Dendritic cell treated with granulocyte-macrophage colony-stimulating factor and Interleukin-4, amounts not matched to agents 40 ng/mL and 50 ng/mL, for 4 days (primary cell): ENCODE measurements around the gene SOST.

Experiments used
- H3K27ac Mint-ChIP-seq: one replicate; pipeline ENCODE4 v1.8.0; 2022; ENCODE audit warnings: mild to moderate bottlenecking, mixed read lengths
- H3K27me3 Mint-ChIP-seq: one replicate; pipeline ENCODE4 v1.8.0; 2022; ENCODE audit warnings: mild to moderate bottlenecking, mixed read lengths
- H3K36me3 Mint-ChIP-seq: one replicate; pipeline ENCODE4 v1.8.0; 2022; ENCODE audit warnings: low read depth, mixed read lengths
- H3K4me1 Mint-ChIP-seq: one replicate; pipeline ENCODE4 v1.8.0; 2022; ENCODE audit warnings: low read depth, mixed read lengths
- H3K4me3 Mint-ChIP-seq: one replicate; pipeline ENCODE4 v1.8.0; 2022; ENCODE audit warnings: mild to moderate bottlenecking, moderate library complexity, mixed read lengths
- H3K9me3 Mint-ChIP-seq: one replicate; pipeline ENCODE4 v1.8.0; 2022; ENCODE audit warnings: mixed read lengths
- intact Hi-C: fragments of 100-400 bp; cut with micrococcal nuclease; formaldehyde crosslinking; loops from one replicate; pipeline ENCODE4 v1.15.0; 2022

SOST gene

GRCh38 chr17:43719578-43719977 is 39.0 kb downstream of the SOST start:
- Mint-ChIP-seq H3K4me1 (peaks cover 39% of the 10 kb centered on the region), H3K4me3 (peak overlapping the region; percentile 84), H3K36me3 (no peaks in the 10 kb centered on the region), H3K27ac (peak overlapping the region; percentile 94), H3K27me3 (peaks cover 15% of the 10 kb centered on the region), H3K9me3 (no peaks in the 10 kb centered on the region)
- intact Hi-C loops: no loop called here

DNA sequence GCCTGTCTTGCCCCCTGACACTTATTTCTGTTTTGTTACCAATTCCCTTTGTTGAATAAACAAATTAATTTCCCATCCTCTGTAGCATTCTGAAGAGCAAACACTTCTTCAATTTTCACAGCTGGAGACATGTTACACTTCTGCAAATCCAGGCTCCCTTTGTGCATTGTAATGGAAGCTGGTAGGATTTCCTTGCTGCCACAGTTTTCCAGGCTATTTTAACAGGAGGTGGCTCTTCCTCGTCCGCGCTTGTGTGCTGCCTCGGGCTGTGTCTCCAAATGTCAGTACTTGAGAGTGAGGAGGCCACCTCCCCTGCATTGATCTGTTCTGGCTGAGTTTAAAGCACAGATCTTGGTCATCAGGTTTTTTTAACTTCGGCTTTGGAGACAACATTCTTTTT is 40.0 kb downstream of the SOST start:
- Mint-ChIP-seq H3K27me3 (peaks cover 23% of the 10 kb centered on the region), H3K4me1 (peaks cover 47% of the 10 kb centered on the region), H3K36me3 (no peaks in the 10 kb centered on the region), H3K9me3 (no peaks in the 10 kb centered on the region), H3K4me3 (no peak overlapping the region), H3K27ac (peak overlapping the region; percentile 94)
- intact Hi-C loops: no loop called here

DNA sequence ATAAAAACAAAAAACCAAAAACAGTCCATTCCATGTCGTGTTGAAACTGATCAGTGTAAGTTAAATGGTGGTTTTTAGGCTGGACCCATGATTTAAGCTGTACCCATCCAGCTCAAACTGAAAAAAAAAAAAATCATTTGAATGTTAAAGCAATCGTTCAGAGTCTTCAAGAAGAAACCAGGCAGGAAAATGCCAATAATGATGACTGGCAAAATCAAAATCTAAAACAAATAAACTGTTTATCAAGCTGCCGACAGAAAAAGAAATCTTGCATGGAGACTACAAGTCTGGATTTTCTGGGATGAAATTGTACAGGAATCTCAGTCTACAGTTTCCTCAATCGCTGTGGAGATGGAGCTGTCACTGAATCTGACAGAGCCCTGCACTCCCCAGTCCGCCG is 40.7 kb downstream of the SOST start:
- Mint-ChIP-seq H3K27ac (peak overlapping the region; percentile 94), H3K36me3 (no peaks in the 10 kb centered on the region), H3K4me3 (no peak overlapping the region), H3K9me3 (no peaks in the 10 kb centered on the region), H3K4me1 (peaks cover 53% of the 10 kb centered on the region), H3K27me3 (peaks cover 30% of the 10 kb centered on the region)
- intact Hi-C loops: no loop called here

GRCh38 chr17:43714465-43715149 is 44.0 kb downstream of the SOST start:
- Mint-ChIP-seq H3K4me3 (peak overlapping the region; percentile 56), H3K36me3 (no peaks in the 10 kb centered on the region), H3K9me3 (no peaks in the 10 kb centered on the region), H3K4me1 (peaks cover 32% of the 10 kb centered on the region), H3K27ac (peak overlapping the region; percentile 33), H3K27me3 (peaks cover 53% of the 10 kb centered on the region)
- intact Hi-C loops: no loop called here

DNA sequence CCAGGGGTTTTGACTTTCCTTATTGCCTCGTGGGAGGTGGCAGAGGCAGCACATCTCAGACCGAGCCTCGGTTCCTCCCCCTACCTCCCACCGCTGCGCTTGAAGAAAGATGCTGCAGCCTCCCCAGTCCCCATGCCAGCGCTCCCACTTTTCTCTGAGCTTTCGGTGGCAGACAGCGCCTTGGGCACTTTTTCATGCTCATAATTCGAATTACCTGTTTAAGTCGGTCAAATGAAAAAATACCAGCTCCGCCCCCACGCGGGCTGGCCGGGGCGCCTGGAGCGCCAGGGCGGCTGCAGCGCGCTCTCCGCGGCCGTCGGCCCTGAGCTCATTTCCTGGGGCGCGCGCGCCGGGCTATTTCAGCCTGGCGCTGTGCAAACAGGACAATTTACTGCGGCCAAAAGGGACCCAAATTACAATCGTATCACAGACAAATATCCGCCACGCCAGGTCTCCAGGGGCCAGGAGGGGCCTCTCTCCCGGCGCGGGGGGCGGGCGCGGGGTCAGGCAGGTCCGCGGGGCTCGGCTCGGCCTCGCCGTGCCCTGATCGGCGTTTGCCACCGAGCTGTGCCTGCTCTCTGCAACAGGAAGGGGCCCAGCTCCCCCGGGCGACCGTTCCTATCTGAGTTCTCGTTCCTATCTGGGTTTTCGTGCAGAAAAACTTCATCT is 45.0 kb downstream of the SOST start:
- H3K36me3 Mint-ChIP-seq: no peaks in the 10 kb centered on the region
- intact Hi-C loops: no loop called here
- peak overlapping the region; percentile 56 for H3K4me3 Mint-ChIP-seq
- peaks cover 26% of the 10 kb centered on the region for H3K4me1 Mint-ChIP-seq
- peaks cover 54% of the 10 kb centered on the region for H3K27me3 Mint-ChIP-seq
- H3K9me3 Mint-ChIP-seq: no peaks in the 10 kb centered on the region
- peak overlapping the region; percentile 33 for H3K27ac Mint-ChIP-seq

DNA sequence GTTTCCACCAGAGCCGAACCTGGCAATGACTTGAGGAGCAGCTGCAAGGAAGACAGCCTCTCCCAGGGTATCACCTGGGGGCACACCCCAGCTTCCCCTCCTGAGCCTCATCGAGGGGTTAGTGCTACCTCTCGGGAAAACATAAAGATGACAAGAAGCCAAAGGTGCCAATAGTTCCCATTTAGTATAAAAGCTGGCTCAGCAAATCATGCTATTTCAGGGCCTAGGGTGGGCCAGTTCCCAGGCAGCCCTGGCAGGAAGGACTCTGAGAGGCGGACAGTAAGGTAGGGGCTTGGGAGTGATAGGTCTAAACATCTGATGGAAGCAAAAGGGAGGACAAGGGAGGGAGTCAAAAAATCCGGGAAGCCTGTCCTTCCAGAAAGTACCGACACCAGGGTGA is 46.2 kb downstream of the SOST start:
- H3K9me3 Mint-ChIP-seq: no peaks in the 10 kb centered on the region
- H3K4me3 Mint-ChIP-seq: no peak overlapping the region
- H3K4me1 Mint-ChIP-seq: peaks cover 25% of the 10 kb centered on the region
- intact Hi-C loops: no loop called here
- no peak overlapping the region for H3K27ac Mint-ChIP-seq
- H3K36me3 Mint-ChIP-seq: no peaks in the 10 kb centered on the region
- peaks cover 54% of the 10 kb centered on the region for H3K27me3 Mint-ChIP-seq

DNA sequence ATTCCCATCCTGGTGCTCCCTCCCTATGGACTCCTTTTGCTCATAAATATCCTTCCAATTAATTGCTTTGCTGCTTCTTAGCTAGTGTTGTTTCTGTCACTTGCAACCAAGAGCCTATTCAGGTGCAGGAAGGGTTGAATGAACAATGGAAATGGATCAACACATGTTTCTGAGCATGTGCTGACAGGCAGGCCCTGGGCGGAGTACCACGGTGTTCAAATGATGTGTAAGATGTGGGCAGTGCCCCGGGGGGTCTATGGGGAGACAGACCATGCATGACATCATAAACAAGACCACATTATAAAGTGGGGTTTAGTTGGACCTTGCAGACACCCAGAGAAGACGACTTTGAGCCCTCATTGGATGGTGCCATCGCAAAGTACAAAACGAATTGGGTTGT is 48.5 kb downstream of the SOST start:
- peaks cover 26% of the 10 kb centered on the region for H3K4me1 Mint-ChIP-seq
- no peak overlapping the region for H3K27ac Mint-ChIP-seq
- no peak overlapping the region for H3K4me3 Mint-ChIP-seq
- H3K9me3 Mint-ChIP-seq: no peaks in the 10 kb centered on the region
- no peaks in the 10 kb centered on the region for H3K36me3 Mint-ChIP-seq
- H3K27me3 Mint-ChIP-seq: peaks cover 56% of the 10 kb centered on the region
- intact Hi-C loops: no loop called here

- no peak overlapping the region for H3K27ac Mint-ChIP-seq
- peaks cover 19% of the 10 kb centered on the region for H3K4me1 Mint-ChIP-seq
- peaks cover 50% of the 10 kb centered on the region for H3K27me3 Mint-ChIP-seq
- no peaks in the 10 kb centered on the region for H3K9me3 Mint-ChIP-seq
- no peaks in the 10 kb centered on the region for H3K36me3 Mint-ChIP-seq
- H3K4me3 Mint-ChIP-seq: no peak overlapping the region
- intact Hi-C loops: no loop called here
Measured at GRCh38 chr17:43709210-43709609, 49.4 kb downstream of the SOST start.

DNA sequence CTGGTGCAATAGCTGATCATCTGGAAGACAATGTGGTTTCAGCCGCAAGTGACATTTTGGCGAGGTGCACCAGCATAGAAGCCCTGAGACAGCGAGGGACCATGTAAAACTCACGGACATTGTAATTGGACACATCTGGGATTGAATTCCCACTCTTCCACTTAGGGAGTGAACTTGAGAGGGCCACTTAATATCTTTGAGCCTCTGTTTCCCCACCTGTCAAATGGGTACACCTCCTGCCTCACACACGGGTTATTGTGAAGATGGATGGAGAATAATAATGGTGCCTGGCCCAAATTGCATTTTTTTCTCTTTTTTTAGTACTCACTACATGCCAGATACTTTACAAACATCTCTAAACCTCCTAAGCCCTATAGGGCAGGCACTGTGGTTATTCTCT is 51.4 kb downstream of the SOST start:
- Mint-ChIP-seq H3K27me3 (peaks cover 44% of the 10 kb centered on the region), H3K4me1 (peaks cover 15% of the 10 kb centered on the region), H3K9me3 (peaks cover 9% of the 10 kb centered on the region), H3K27ac (no peak overlapping the region), H3K4me3 (no peak overlapping the region), H3K36me3 (no peaks in the 10 kb centered on the region)
- intact Hi-C loops: no loop called here

- Mint-ChIP-seq H3K27me3 (peaks cover 43% of the 10 kb centered on the region), H3K4me1 (peaks cover 21% of the 10 kb centered on the region), H3K27ac (no peak overlapping the region), H3K36me3 (no peaks in the 10 kb centered on the region), H3K4me3 (no peak overlapping the region), H3K9me3 (peaks cover 9% of the 10 kb centered on the region)
- intact Hi-C loops: no loop called here
Measured at GRCh38 chr17:43706235-43706634, 52.4 kb downstream of the SOST start.
